HG02571 (cell line): ENCODE data around the gene TRAF6.
"Not testable (repeated sequence)": the region's sequence is repeated elsewhere in the genome, so short reads cannot be mapped to it uniquely, and the experiment has no call there.

Source experiments
- ATAC-seq: cut with Tn5 transposase; IDR thresholded peaks from one replicate; pipeline ENCODE4 v1.9.1; 2021; ENCODE audit warnings: mild to moderate bottlenecking, moderate library complexity; ENCODE audit not compliant: unreplicated experiment

Gene TRAF6, protein sequence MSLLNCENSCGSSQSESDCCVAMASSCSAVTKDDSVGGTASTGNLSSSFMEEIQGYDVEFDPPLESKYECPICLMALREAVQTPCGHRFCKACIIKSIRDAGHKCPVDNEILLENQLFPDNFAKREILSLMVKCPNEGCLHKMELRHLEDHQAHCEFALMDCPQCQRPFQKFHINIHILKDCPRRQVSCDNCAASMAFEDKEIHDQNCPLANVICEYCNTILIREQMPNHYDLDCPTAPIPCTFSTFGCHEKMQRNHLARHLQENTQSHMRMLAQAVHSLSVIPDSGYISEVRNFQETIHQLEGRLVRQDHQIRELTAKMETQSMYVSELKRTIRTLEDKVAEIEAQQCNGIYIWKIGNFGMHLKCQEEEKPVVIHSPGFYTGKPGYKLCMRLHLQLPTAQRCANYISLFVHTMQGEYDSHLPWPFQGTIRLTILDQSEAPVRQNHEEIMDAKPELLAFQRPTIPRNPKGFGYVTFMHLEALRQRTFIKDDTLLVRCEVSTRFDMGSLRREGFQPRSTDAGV

DNA sequence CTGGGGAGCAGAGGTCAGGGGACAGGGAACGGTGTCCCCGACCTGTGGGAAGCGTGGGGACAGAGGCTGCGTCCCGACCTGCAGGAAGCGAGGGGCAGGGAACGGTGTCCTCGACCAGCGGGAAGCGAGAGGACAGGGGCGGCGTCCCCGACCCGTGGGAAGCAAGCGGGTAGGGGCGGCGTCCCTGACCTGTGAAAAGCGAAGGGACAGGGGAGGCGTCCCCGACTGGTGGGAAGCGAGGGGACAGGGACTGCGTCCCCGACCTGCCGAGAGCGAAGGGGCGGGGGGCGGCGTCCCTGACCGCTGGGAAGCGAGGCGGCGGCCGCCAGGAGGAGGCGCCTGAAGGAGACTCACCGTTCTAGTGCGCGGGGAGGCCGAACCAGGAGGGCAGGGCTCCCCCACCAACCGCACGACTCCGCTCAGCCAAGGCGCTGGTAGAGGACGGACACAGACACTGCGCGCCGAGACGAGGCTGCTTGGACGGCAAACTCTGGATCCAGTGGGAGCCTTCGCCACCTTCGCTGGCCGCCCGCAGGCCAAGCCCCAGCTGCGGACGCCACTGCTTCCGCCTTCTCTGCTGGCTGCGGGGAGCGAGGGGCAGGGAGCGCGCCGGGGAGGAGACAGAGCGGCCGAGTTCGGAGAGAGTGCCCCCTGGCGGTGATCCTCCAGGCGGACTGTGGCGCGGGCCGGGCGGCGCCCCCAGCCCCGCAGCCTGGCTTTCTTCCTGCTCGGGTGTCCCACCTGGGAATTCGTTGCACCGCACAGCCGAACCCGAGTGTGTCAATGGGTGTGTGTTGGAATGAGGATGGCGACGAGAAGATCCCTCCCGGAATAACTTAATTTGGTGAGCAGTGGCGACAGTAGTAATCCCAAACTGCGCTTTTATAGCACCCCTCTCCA, at the start of gene TRAF6:
Gene TRAF6, minus strand, starts transcription at position 579 of the 900 bp plus-strand sequence. CDS start 8,757 bp downstream, outside the sequence.
- peak; percentile 94 for ATAC-seq

DNA sequence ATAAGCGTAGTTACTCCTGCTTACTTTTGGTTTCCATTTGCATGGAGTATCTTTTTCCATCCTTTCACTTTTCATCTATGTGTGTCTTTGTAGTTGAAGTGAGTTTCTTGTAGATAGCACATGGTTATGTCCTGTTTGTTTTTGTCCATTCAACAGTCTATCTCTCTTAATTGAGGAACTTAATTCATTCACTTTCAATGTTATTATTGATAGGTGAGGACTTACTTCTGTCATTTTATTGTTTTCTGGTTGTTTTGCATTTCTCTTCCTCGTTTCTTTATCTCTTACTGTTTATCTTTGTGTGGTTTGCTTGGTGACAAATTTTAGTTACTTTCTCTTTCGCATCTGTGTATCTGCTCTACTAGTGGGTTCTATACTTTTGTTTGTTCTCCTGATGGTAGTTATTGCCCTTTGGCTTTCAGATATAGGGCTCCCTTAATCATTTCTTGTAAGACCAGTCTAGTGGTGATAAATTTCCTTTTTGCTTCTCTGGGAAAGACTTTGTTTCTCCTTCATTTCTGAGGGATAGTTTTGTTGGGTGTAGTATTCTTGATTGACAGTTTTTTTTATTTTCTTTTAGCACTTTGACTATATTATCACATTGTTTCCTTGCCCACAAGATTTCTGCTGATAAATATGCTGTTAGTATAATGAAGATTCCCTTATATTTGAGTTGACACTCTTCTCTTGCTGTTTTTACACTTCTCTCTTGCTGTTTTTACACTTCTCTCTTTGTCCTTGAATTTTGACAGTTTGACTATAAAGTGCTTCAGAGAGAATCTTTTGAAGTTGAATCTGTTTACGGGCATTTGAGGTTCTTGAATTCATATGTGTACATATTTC, 48.7 kb upstream of the TRAF6 start:
- ATAC-seq = peak; percentile 87

DNA sequence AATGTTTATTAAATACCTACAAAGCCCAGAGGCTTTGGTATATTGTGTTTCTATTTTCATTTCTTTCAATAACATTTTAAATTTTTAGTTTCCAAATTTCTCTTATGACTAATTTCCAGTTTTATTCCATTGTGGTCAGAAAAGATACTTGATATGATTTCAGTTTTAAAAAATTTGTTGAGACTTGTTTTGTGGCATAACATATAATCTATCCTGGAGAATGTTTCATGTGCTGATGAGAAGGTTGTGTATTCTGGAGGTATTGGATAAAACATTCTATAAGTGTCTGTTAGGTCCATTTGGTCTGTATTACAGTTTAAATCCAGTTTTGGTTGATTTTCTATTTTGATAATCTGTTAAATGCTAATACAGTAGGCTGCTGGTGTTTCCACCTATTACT, 47.9 kb upstream of the TRAF6 start:
- no peak for ATAC-seq

DNA sequence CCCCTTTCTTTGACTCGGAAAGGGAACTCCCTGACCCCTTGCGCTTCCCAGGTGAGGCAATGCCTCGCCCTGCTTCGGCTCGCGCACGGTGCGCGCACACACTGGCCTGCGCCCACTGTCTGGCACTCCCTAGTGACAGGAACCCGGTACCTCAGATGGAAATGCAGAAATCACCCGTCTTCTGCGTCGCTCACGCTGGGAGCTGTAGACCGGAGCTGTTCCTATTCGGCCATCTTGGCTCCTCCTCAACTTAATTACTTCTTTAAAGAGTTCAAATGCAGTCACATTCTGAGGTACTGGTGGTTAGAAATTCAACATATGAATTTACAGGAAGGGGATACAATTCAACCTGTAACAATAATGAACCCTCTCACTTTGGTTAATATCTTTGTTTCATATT, 47.3 kb upstream of the TRAF6 start:
- not testable (repeated sequence) for ATAC-seq

DNA sequence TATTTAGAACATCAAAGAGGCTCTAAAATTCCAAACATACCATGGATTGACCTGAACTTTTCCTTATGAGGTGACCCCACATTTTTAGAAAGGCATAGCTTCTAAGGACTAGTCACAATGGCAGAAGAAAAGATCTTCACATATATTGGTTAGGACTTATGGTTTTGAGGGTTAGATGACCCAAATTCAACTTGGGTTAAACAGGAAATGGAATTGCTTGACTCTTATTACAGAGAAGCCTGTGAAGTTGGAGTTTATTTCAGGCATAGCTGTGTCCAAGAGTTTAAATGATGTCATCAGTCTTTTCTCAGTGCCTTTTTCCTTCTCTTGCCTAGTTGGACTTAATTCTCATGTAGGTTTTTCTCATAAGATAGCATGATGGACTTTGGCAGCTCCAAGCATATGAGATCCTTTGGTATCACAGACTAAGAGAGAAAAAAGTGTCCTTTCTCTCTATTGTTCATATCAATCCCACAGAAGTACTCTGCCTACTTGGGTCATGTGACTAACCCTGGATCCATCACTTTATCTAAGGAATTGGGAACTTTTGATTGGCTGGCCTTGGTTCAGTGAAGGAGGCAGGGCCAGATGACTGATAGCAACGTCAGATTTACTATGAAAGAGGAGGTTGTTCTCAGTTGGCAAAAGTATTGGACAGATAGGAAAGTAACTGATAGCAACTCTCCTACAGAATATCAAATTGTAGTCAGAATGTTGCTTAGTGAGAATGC, 40.5 kb upstream of the TRAF6 start:
- no peak for ATAC-seq

DNA sequence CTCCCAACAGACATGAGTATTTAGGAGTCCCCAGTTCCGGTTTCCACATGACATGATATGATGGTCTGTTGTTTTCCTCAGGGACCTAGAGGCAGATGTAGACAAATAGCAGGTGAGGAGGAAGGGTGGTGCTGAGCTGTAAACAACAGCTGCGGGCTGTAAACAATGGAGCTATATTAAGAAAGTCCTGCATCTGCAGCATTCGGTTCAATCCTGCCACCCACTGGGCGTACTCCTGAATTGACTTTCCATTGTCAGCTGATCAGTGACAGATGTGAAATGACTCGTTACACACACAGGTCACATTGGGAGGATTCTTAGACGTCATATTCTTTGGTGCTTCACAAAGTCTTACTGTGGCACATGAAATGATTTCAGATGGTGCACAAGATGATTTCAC, 30.9 kb upstream of the TRAF6 start:
- ATAC-seq = peak; percentile 97

DNA sequence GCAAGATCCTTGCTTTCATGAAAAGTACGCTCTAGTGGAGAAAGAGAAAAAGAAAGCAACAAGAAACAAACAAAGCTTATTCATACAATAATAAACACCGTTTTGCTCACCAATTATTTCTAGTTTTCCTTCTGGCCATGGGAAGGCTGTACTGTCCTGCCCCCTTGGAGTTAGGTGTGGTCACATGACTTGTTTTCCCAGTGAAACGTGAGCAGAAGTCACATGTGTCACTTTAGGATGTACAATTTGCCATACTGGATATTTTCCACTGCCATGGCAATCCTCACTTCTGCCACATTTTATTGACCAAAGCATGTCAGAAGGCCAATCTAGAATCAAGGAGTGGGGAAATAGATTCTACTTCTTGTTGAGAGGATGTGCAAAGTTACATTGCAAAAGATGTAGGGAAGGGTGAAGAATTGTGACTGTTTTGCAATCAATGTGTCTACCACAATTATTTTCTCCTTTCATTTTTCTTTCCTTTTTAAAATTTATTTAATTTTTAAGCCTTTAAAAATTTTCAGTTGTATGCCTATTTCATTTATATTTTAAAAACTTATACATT, 24.3 kb upstream of the TRAF6 start:
- no peak for ATAC-seq

DNA sequence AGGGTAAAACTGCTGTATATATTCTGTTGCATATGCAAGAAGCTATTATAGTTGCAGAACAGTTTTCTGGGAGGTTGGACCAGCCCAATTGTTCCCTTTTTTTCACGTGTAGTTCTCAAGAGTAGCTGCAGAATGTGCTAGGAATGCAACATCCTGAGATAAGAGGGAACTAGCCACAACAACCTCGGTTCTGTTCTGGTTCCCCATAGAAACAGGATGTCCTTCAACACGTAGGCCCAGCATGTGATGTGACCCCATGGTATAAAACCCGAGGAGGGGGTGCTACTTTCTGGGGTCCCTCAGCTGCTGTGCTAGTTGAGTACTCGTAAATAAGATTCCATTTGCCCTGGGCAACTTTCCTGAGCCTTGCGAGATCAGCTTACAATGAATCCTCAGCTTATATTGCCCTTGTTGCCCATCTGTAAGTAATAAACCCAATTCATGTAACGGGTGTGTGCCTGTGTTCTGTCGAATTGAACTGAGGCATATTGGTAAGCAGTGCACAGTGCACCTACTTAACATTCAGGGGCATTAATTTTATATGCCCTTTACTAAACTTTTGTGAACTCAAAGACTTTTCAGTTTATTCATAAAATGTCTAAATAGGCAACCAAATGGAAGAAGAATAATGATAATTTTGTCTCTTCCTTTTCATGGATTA, 23.0 kb upstream of the TRAF6 start:
- no peak for ATAC-seq

DNA sequence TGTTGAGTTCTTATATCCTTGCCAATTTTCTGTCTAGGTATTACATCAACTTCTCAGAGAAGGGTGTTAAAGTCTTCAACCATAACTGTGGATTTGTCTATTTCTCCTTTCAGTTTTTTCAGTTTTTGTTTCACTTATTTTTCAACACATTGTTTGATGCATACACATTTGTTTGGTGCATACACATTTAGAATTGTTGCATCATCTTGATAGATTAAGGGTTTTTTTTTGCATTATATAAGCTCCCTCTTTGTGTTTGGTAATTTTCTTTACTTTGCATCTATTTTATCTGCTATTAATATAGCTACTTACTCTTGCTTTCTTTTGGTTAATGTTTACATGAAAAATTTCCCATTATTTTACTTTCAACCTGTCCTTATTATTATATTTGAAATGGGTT, 20.8 kb upstream of the TRAF6 start:
- no peak for ATAC-seq

DNA sequence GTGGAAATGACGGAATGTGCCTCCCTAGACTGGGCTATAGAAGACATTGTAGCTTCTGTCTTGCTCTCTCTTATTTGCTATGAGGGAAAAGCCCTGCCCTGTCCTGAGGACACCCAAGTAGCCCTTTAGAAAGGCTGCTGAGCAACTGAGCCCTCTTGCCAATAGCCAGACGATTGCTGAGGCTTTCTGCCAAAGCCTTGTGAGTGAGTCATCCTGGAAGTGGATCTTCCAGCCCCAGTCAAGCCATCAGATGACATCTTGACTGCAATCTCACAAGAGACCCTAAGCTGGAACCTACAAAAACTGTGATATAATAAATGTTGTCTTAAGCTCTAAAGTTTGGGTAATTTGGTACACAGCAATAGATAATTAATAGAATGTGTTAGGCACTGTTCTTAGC, 3.9 kb upstream of the TRAF6 start:
- ATAC-seq = no peak

DNA sequence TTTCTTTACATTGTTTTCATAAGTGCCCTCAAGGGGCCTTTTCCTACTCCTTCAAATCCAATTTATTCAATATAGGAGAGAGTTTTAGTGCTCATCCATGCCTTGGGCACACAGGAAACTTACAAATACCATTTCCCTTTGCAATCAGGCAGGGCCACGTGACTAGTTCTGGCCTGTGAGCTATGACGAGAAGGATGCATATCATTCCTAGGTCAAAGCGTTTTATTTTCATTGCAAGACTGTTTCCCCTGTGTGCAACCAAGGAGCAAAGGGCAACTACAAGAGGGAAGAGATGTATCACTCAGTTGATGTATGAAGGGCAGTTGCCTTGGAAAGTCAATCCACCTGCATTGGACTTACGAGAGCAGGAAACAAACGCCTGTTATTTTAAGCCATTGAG, 1.9 kb upstream of the TRAF6 start:
- no peak for ATAC-seq

DNA sequence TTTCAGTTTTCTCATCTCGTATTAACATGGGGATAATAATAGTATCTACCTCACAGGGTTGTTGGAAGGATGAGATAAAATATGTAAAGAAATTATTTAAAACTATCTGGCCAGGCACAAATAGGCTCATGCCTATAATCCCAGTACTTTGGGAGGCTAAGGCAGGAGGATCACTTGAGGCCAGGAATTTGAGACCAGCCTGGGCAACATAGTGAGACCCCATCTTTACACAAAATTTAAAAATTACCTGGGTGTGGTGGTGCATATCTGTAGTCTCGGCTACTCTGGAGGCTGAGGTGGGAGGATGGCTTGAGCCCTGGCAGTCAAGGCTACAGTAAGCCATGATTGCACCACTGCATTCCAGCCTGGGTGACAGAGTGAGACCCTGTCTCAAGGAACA, 990 bp upstream of the TRAF6 start:
- not testable (repeated sequence) for ATAC-seq

DNA sequence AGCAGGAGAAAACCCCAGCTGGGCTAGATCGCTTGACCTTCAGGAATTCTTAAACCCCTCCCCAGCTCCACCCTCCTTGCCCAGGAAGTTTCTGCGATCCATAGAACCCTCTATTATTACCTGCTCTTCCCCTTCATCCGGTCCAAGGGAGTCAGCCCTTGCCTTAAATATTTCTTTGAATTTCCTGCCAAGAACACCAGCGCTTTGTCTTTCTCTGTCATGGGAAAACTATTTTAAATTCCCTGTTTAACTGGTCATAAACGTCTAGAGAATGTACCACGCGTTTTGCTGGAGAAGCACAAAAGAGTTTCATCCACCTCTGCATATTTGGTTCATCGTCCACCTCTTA, 496 bp upstream of the TRAF6 start:
- no peak for ATAC-seq

DNA sequence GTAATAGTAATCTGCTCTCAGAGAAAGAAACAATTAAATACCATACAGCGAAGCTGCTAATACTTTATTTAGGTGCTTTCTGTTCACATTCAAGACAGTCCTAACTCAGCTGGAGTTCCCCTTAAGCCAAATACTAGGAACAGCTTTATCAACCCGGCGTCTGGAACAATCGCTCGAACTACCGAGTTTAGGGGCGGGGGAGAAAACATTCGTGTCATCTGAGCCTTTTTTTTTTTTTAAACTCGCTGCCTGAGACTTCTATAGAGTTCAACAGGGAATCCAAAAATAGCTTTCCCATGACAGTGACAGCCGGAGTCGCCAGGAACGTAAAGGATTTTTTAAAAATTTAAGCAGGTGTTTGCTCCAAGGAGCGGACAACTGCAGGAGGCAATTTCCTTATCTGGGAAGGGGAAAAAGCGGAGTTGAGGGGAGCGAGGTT, 852 bp downstream of the TRAF6 start:
- ATAC-seq = peak; percentile 19

DNA sequence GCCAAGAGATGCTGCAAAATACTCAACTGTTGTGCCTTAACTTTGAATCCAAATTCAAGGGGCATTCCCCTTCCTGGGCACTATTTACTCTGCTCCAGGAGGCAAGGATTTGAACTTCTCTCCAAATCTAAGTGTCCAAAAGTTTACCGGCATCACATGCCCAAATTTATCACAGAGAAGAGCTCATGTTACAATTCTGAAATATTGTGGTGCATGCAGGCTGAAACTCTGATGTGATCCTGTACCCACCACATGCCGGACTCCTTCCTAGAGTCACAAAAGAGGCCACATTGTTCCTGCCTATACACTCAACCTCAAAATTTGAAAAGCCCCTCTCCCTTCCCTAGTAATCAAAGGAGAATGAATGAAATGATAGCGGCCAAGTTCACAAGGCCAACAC, 1.3 kb downstream of the TRAF6 start:
- ATAC-seq = no peak

DNA sequence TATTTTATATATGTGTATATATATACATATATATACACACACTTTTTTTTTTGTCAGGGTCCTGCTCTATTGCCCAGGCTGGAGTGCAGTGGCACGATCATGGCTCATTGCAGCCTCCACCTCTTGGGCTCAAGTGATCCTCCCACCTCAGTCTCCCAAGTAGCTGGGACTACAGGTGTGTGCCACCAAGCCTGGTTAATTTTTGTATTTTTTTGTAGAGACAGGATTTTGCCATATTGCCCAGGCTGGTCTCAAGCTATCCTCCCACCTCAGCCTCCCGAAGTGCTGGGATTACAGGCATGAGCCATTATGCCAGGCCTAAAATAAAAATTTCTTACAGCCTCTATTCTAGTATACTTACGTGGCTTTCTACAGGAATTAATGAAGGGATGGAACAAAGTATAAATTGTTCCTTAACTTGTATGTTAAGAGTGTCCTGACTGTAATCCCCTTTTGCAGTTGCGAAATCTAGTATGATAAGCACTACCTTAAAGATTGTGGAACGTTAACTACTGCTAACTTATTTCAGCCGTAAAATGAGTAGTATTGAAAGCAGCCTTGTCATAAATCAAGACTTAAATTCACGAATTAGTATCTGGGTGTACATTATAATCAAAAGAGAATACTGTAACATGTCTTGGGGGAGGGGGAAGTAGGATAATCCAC, 2.1 kb downstream of the TRAF6 start:
- ATAC-seq = no peak

DNA sequence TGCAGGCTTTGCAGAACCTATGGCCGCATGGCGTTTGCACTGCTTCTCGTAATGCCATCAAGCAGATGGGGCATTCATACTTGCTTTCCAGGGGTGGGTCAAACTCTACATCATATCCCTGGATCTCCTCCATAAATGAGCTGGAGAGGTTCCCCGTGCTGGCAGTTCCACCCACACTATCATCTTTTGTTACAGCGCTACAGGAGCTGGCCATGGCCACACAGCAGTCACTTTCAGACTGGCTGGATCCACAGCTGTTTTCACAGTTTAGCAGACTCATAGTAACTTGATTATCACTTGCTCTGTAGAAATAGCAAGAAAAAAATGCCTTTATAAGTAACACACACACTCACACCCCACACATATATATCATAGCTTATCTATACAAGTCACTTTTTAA, 8.8 kb downstream of the TRAF6 start:
- no peak for ATAC-seq

DNA sequence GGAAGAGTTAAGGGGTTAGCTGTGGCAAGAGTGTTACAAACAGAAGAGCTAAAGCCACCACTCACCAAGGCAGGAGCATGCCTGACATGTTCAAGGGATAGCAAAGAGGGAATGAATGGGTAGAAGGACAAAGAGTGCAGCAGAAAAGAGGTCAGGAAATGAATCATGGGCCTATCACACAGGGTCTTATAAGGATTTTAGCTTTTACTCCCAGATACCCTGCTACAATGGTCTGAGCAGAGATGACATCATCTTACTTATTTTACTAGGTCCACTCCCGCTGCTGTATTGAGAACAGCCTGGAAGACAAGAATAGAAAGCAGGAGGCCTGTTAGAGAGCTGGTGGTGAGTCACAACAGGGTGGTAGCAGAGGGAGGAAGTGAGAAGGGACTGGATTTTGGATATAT, 9.8 kb downstream of the TRAF6 start:
- ATAC-seq = peak; percentile 98

DNA sequence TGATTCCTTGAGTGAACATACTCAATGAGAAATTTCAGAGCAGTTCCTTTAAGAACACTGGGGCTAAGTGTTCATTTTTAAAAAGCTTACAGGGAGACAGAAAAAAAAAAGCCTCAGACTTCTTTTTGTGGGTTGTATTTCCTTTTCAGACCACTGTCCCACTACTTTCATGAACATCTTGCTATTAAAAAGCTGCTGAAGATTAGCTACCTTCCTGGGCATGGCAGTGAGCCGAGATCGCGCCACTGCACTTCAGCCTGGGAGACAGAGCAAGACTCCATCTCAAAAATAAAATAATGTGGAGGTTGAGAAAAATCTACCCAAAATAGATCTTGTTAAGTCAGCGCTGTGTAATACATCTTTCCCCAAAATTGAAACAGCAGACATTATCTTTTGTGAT, 10.8 kb downstream of the TRAF6 start:
- no peak for ATAC-seq
